Lung (tissue), 12 donors: ENCODE results near the gene MAGI2. TPM values are rescaled to one million over a fixed set of nuclear protein-coding genes. Genes with fewer than 3 reads are reported as not detected.

Experiments
- ATAC-seq: fragments of 200-7000 bp; cut with Tn5 transposase; one replicate; pipeline ENCODE4 v1.9.1; 2020; ENCODE audit warnings: moderate number of reproducible peaks; ENCODE audit not compliant: insufficient read depth, low FRiP score
- DNase-seq, 3 donors: peaks; one replicate each; pipeline ENCODE4 v3.0.0-alpha.2; 2013 to 2017
- H3K27ac ChIP-seq, 2 donors: one replicate each; pipeline ENCODE4 v1.5.1; 2013; ENCODE audit warnings: mild to moderate bottlenecking in 2 of 2, moderate library complexity in 2 of 2, control low read depth in 1 of 2, inconsistent platforms in 1 of 2, low read depth in 1 of 2, low read length in 1 of 2
- H3K27me3 ChIP-seq, 3 donors: one replicate each; pipeline ENCODE4 v1.5.1; 2013; ENCODE audit warnings: low read length in 2 of 3; ENCODE audit not compliant: control insufficient read depth in 3 of 3, insufficient read depth in 3 of 3
- H3K36me3 ChIP-seq, 4 donors: one replicate each; pipeline ENCODE4 v1.5.1; 2013; ENCODE audit warnings: low read length in 4 of 4, mild to moderate bottlenecking in 1 of 4, moderate library complexity in 1 of 4; ENCODE audit not compliant: control insufficient read depth in 4 of 4, insufficient read depth in 4 of 4
- H3K4me1 ChIP-seq, 5 donors: one replicate each; pipeline ENCODE4 v1.5.1; 2013; ENCODE audit warnings: low read length in 5 of 5, mild to moderate bottlenecking in 2 of 5, moderate library complexity in 1 of 5; ENCODE audit not compliant: control insufficient read depth in 5 of 5, insufficient read depth in 5 of 5
- H3K4me3 ChIP-seq: one replicate; pipeline ENCODE4 v1.5.1; 2013; ENCODE audit warnings: mild to moderate bottlenecking, control low read depth, moderate library complexity
- H3K9ac ChIP-seq, 2 donors: one replicate each; pipeline ENCODE4 v1.5.1; 2013; ENCODE audit warnings: low read length in 2 of 2, control low read depth in 1 of 2; ENCODE audit not compliant: insufficient read depth in 1 of 2
- H3K9me3 ChIP-seq, 4 donors: one replicate each; pipeline ENCODE4 v1.5.1; 2013; ENCODE audit warnings: low read length in 3 of 4, mild to moderate bottlenecking in 1 of 4, moderate library complexity in 1 of 4; ENCODE audit not compliant: control insufficient read depth in 4 of 4, insufficient read depth in 3 of 4
- CTCF ChIP-seq: IDR thresholded peaks from 2 replicates; pipeline ENCODE4 v1.5.1; 2012; ENCODE audit warnings: mild to moderate bottlenecking; ENCODE audit errors: control extremely low read depth, extremely low read depth
- WGBS, 2 donors: extraction: QIAGEN DNeasy Blood & Tissue Kit; methylation state at CpG; one replicate each; pipeline ENCODE4 v1.1.7; 2013; 5-methylcytosine and 5-hydroxymethylcytosine counted together
- polyA plus RNA-seq, 2 donors: library from polyadenylated mRNA; stranded (reverse); fragments of 200-250 nt; gene quantifications; one replicate each; pipeline ENCODE4 v1.2.1, GENCODE V29; 2013
- total RNA-seq, 2 donors: library from RNA; depleted of rRNA in 1 of 2; stranded (reverse); fragments of >200 nt in 1 of 2; gene quantifications; one replicate each; pipeline ENCODE4 v1.2.1, GENCODE V29; 2014 to 2021
- donor health status: control.
- donor health status: control.
- donor health status: Bipolar disorder and iron deficiency.
- donor health status: healthy.
- donor health status: DM: yes; HTN: yes; CAD: no.

MAGI2 gene
- total and polyA plus RNA-seq, 4 donors: 0.94 to 18.0 (median 5.3) TPM

GRCh38 chr7:78501064-78501463 lies 952.4 kb downstream of the MAGI2 start:
- no peaks in the 10 kb centered on the region for H3K4me1 ChIP-seq
- no peak for TF ChIP-seq CTCF
- no peak overlapping the region for H3K4me3 ChIP-seq
- ATAC-seq: no peak
- H3K27ac ChIP-seq: no peak overlapping the region
- no peaks in the 10 kb centered on the region for H3K27me3 ChIP-seq
- DNase-seq: no peak
- no peak overlapping the region for H3K9ac ChIP-seq
- H3K36me3 ChIP-seq: no peaks in the 10 kb centered on the region
- 97 to 98% methylated on average over 2 of the region's 2 CpGs for WGBS, 2 donors
- H3K9me3 ChIP-seq: no peaks in the 10 kb centered on the region

- WGBS, 2 donors: 94 to 95% methylated on average over 2 of the region's 2 CpGs
- Histone ChIP-seq H3K27me3 (no peaks in the 10 kb centered on the region), H3K36me3 (no peaks in the 10 kb centered on the region), H3K4me1 (no peaks in the 10 kb centered on the region), H3K4me3 (no peak overlapping the region), H3K27ac (no peak overlapping the region), H3K9me3 (no peaks in the 10 kb centered on the region), H3K9ac (no peak overlapping the region)
- ATAC-seq (no peak), DNase-seq (no peak)
- TF ChIP-seq CTCF: no peak
Measured at GRCh38 chr7:78499971-78500370, 953.5 kb downstream of the MAGI2 start.

GRCh38 chr7:78499283-78499682 lies 954.2 kb downstream of the MAGI2 start:
- Histone ChIP-seq H3K4me3 (no peak overlapping the region), H3K4me1 (no peaks in the 10 kb centered on the region), H3K27ac (no peak overlapping the region), H3K9ac (no peak overlapping the region), H3K9me3 (no peaks in the 10 kb centered on the region), H3K27me3 (no peaks in the 10 kb centered on the region), H3K36me3 (no peaks in the 10 kb centered on the region)
- DNase-seq (no peak), ATAC-seq (no peak)
- TF ChIP-seq CTCF: no peak
- WGBS, 2 donors: 84 to 94% methylated on average over 2 of the region's 2 CpGs

GRCh38 chr7:78497728-78498427 lies 955.6 kb downstream of the MAGI2 start:
- H3K4me3 ChIP-seq: no peak overlapping the region
- H3K9me3 ChIP-seq: no peaks in the 10 kb centered on the region
- no peak for TF ChIP-seq CTCF
- H3K9ac ChIP-seq: no peak overlapping the region
- no peaks in the 10 kb centered on the region for H3K4me1 ChIP-seq
- DNase-seq: no peak
- no peaks in the 10 kb centered on the region for H3K36me3 ChIP-seq
- WGBS, 2 donors: 82 to 83% methylated on average over 4 of the region's 4 CpGs
- H3K27ac ChIP-seq: no peak overlapping the region
- H3K27me3 ChIP-seq: no peaks in the 10 kb centered on the region
- no peak for ATAC-seq
